Psoas muscle (tissue), 8 donors: ENCODE data around the gene U2AF1. TPM values are rescaled to one million over a fixed set of nuclear protein-coding genes. Genes with fewer than 3 reads are reported as not detected.
"Not testable (repeated sequence)": the region's sequence is repeated elsewhere in the genome, so short reads cannot be mapped to it uniquely, and the experiment has no call there.

Source experiments
- ATAC-seq, 4 donors: fragments of 200-7000 bp; cut with Tn5 transposase; one replicate each; pipeline ENCODE4 v1.9.1; 2020; ENCODE audit warnings: moderate library complexity in 3 of 4, mild to moderate bottlenecking in 2 of 4
- DNase-seq, 2 donors: peaks; one replicate each; pipeline ENCODE4 v3.0.0-alpha.2; 2020
- H3K27ac ChIP-seq: fragments of 200-600 bp; one replicate; pipeline ENCODE4 v1.8.0; 2022
- H3K27me3 ChIP-seq, 3 donors: fragments of 200-600 bp in 1 of 3; one replicate each; pipeline versions ENCODE4 v1.6.1 to v1.8.0; 2013 to 2022; ENCODE audit warnings: low read length in 2 of 3, mild to moderate bottlenecking in 2 of 3, moderate library complexity in 1 of 3; ENCODE audit not compliant: insufficient read depth in 3 of 3
- H3K36me3 ChIP-seq, 2 donors: fragments of 200-600 bp in 1 of 2; one replicate each; pipeline versions ENCODE4 v1.6.1 to v1.8.0; 2013 to 2022; ENCODE audit warnings: low read depth in 1 of 2, mild to moderate bottlenecking in 1 of 2, moderate library complexity in 1 of 2; ENCODE audit not compliant: insufficient read depth in 1 of 2
- H3K4me1 ChIP-seq: fragments of 200-600 bp; one replicate; pipeline ENCODE4 v1.8.0; 2022
- H3K4me3 ChIP-seq: fragments of 200-600 bp; one replicate; pipeline ENCODE4 v1.8.0; 2022; ENCODE audit warnings: mild to moderate bottlenecking
- H3K9me3 ChIP-seq: fragments of 200-600 bp; one replicate; pipeline ENCODE4 v1.8.0; 2022
- WGBS, 3 donors: extraction: QIAGEN DNeasy Blood & Tissue Kit; methylation state at CpG; one replicate each; pipeline versions ENCODE4 v1.1.6 to v1.1.7; 2013; 5-methylcytosine and 5-hydroxymethylcytosine counted together
- intact Hi-C, 2 donors: fragments of 100-400 bp; cut with DNase I; formaldehyde crosslinking; loops; one replicate each; pipeline versions ENCODE4 v1.11.0 to v1.14.2; 2022
- polyA plus RNA-seq, 3 donors: library from polyadenylated mRNA; stranded (reverse); fragments of 200-250 nt; gene quantifications; one replicate each; pipeline ENCODE4 v1.2.3, GENCODE V29; 2013
- total RNA-seq, 4 donors: library from RNA; stranded (reverse); fragmentation: NEBNext Ultra II Directional in 2 of 4; extraction: Animal tissue kit (Norgen Biotek cat#: 25700) in 2 of 4; gene quantifications; one replicate each; pipeline versions ENCODE4 v1.2.1 to v1.2.4, GENCODE V29; 2021 to 2023
- donor health status: healthy with polysubstance abuse.
- donor health status: DM: no; HTN: no; CAD: no; lungs with moderate emphysema.
- donor health status: Bipolar disorder and iron deficiency.
- donor health status: healthy.
- donor health status: DM: yes; HTN: yes; CAD: no.
- donor health status: DM: no; HTN: no; CAD: no.
- donor health status: DM: no; HTN: no; CAD: no.
- donor health status: DM: yes; HTN: yes; CAD: no.

Gene U2AF1
- total and polyA plus RNA-seq, 7 donors: 4.9 to 98.7 (median 14.4) TPM

DNA sequence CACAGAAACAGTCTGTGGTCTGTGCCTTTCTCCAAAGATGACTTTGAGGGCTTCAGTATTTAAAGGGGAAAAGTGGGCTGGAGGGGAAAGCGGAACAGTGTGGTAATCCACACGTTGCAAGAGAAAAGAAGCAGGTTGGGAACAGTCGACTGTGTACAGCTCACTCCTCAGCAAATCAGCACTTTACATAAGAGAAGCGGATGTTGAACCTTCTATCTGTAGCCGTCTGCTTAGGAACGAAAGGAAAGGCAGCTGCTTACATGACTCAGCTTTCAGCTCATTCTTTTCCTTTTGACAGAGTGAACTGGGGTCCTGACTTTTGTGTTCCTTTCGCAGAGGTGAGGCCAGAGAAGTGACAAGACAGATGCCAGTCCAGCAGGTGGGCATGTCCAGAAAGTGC lies 1.6 kb upstream of the U2AF1 start:
- intact Hi-C loops: not testable (repeated sequence)

DNA sequence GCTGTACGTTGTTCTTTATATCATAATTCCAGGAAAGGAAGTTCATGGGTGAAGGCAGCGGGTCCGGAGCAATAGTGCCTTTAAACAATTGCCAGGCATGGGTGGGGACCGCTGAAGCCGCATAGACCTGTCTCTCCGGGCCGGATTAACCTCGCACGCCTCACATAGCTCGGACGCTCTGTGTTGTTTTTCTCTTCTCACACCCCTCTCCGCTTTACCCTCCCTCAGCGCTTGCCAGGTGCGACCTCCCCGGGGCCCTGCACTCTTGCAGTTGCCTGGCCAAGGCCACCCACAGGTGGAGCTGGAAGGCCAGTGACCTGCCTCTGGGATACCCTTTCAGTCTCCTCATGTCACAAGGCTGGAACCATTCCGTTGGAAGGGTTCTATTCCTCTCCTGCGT lies 807 bp upstream of the U2AF1 start:
- intact Hi-C loops, H3K9me3 ChIP-seq, DNase-seq, H3K36me3 ChIP-seq, H3K27me3 ChIP-seq, H3K4me1 ChIP-seq, H3K4me3 ChIP-seq, H3K27ac ChIP-seq: not testable (repeated sequence)
- WGBS, 3 donors: no CpG with 5 or more reads among the region's 17 CpGs
- ATAC-seq: peak in 2 of 4 donors; percentile 11 to 29

More for the DNA sequence above, 1.6 kb upstream of the U2AF1 start:
- H3K4me3 ChIP-seq, H3K27me3 ChIP-seq, H3K9me3 ChIP-seq, DNase-seq, H3K27ac ChIP-seq, H3K4me1 ChIP-seq, H3K36me3 ChIP-seq, ATAC-seq: not testable (repeated sequence)
- no CpG with 5 or more reads among the region's 7 CpGs for WGBS, 3 donors

DNA sequence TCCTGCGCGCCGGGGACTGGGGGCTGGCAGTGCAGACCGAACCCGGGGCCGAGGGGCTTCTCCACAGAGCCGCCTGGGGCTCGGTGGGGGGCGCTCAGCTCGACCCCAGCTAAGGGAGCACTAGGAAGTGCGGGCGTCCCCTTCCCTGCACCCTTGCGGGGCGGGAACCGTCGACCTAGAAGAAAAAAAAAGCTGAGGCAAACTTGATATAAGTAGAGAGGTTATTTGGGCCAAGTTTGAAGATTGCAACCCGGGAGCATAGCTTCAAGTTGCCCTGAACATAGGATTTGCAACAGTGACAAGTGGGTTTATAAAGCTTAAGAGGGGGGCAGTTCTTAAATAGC lies 396 bp upstream of the U2AF1 start:
- H3K9me3 ChIP-seq, intact Hi-C loops, H3K4me1 ChIP-seq, H3K27me3 ChIP-seq, H3K4me3 ChIP-seq, ATAC-seq, H3K27ac ChIP-seq, DNase-seq, H3K36me3 ChIP-seq: not testable (repeated sequence)
- WGBS, 3 donors: no CpG with 5 or more reads among the region's 17 CpGs

DNA sequence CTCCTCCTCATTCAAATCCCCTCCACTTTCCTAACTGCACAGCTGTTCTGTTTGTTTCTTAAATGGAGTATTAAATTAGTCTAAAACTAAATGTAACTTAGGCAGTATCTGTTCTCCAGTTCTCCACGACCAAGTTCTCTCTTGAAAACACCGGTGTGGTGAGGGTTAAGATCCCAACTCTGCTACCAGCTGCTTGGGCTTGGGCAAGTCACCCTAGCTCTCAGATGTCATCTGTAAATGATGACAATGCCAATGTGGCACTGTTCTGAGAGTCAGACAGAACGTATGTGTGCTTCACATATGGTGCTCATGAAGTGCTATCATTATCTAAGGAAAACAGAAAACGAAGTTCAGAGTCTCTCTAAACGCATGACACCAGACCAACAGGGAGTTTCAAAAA lies 2.7 kb downstream of the U2AF1 start:
- WGBS, 3 donors: 23 to 33% (median 26%) methylated on average over 2 of the region's 5 CpGs
- ATAC-seq: peak; percentile 42 to 60 (median 49)
- H3K4me1 ChIP-seq, H3K27me3 ChIP-seq, H3K9me3 ChIP-seq, intact Hi-C loops, H3K36me3 ChIP-seq, DNase-seq: not testable (repeated sequence)
- Histone ChIP-seq H3K4me3 (peak overlapping the region; percentile 25), H3K27ac (peak overlapping the region; percentile 60)

DNA sequence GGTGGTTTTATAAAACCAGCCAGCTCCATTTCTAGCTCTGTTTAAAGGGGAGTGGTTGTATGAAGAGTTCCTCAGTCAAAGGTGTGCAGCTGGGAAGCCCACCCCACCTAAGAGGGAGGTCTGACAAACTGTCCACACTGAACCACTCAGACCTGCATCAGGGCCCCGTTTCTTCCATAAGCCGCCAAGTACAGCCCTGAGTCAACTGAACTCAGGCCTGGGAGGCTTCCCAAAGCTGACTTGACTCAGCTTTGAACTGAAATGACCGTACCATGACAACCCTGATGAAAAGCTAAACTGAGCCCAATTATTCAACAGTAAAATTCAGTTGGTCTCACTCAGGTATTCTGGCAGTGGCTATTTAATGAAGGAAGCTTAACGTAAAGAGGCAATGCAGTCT lies 5.1 kb downstream of the U2AF1 start:
- intact Hi-C loops, H3K36me3 ChIP-seq, H3K9me3 ChIP-seq, H3K4me1 ChIP-seq, DNase-seq, H3K27me3 ChIP-seq, H3K4me3 ChIP-seq, H3K27ac ChIP-seq: not testable (repeated sequence)
- peak; percentile 51 to 87 (median 66) for ATAC-seq
- WGBS, 3 donors: no CpG with 5 or more reads among the region's 4 CpGs

DNA sequence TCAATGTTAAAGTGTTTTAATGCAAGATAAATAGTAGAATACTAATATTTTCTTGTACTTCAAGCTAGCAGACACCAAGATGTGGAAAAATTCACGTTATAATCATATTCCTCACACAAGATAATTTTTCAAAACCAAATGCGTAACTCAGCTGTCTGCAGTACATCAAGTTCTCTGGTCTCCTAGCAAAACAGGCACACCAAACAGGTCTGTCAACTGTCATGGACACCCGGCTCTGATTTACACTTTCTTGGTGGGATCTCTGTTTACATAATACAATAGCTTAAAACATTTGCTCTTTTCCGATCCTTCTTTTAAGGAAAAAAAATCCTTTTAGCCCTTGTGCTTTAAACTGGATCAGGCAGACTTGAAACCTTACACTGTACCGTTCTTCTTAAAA lies 5.7 kb downstream of the U2AF1 start:
- DNase-seq, H3K9me3 ChIP-seq, H3K36me3 ChIP-seq, H3K27me3 ChIP-seq, intact Hi-C loops, ATAC-seq, H3K4me1 ChIP-seq, H3K27ac ChIP-seq, H3K4me3 ChIP-seq: not testable (repeated sequence)
- WGBS, 3 donors: no CpG with 5 or more reads among the region's 5 CpGs

DNA sequence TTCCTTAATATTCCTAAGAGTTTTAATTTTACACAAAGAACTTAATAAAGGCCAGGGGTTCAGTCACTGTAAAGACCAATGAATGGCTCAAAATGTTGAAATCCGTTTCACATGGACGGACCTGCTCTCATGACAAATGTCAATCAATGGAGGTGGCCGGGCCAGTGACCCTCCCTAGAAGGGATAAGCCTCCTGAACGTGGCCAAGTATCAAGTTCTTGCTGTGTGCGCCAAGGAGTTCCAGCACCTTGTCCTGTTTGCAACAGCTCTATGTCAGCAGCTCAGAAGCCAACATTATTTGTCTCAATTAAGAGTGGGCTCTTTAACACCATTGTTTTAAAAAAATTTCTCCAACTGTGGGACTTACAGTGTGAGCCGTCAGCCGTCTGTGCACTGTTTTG lies 6.4 kb downstream of the U2AF1 start:
- H3K4me3 ChIP-seq, H3K27me3 ChIP-seq, H3K4me1 ChIP-seq, intact Hi-C loops, H3K27ac ChIP-seq, H3K36me3 ChIP-seq, DNase-seq, H3K9me3 ChIP-seq: not testable (repeated sequence)
- peak; percentile 62 to 86 (median 78) for ATAC-seq
- WGBS, 3 donors: no CpG with 5 or more reads among the region's 7 CpGs

DNA sequence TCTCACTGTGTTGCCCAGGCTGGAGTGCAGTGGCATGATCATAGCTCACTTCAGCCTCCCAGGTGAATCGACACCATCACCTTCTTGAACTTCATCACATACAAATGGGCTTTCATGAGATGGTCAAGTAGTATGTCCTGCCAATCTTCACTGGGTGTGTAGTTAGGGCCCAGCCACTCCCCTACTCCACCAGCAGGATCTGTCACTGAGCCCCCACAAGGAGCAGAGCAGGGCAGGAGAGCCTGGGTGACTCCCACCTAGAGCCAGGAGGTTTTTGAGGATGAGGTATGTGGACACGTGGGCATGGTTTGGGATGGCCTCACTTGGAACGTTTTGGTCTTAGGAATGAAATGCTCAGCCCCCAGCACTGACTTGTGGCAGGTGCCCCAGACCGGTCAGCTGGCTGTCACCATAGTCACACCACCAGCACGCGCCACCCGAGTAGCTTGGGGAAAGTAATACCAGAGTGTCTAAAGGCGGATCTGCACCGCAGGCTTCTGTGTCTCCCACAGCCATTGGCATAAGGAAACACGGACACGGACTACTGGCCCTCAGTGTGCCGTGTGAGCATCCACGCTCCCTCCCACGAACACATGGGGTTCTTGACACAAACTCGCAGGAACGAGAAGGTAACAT lies 15.3 kb downstream of the U2AF1 start:
- ATAC-seq: peak in 3 of 4 donors; percentile 40 to 62 (median 56)
- H3K4me3 ChIP-seq, DNase-seq, H3K4me1 ChIP-seq, H3K27me3 ChIP-seq, H3K36me3 ChIP-seq, intact Hi-C loops, H3K9me3 ChIP-seq, H3K27ac ChIP-seq: not testable (repeated sequence)
- no CpG with 5 or more reads among the region's 16 CpGs for whole genome bisulfite sequencing, 3 donors

DNA sequence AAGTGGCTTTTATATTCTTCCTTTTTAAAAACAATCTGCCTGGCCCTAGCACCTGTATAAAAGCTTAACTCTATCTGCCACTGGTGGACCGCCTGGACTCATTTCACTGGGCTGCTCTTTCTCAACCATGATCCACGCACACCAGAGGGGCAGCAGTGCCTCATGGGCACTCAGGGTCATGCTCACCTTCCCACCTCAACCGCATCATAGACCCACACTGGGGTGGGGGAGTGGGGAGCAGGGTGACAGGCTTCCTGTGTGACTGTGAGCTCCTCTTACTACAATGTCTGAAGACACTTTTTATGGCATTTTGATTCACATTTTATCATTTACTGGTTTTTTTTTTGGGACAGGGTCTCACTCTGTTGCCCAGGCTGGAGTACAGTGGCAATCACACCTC lies 16.4 kb downstream of the U2AF1 start:
- H3K9me3 ChIP-seq, H3K27me3 ChIP-seq, ATAC-seq, H3K4me1 ChIP-seq, H3K4me3 ChIP-seq, H3K27ac ChIP-seq, DNase-seq, intact Hi-C loops, H3K36me3 ChIP-seq: not testable (repeated sequence)
- WGBS, 3 donors: 69% methylated on average over 1 of the region's 3 CpGs; no CpG with 5 or more reads in 2 of the 3 donors

DNA sequence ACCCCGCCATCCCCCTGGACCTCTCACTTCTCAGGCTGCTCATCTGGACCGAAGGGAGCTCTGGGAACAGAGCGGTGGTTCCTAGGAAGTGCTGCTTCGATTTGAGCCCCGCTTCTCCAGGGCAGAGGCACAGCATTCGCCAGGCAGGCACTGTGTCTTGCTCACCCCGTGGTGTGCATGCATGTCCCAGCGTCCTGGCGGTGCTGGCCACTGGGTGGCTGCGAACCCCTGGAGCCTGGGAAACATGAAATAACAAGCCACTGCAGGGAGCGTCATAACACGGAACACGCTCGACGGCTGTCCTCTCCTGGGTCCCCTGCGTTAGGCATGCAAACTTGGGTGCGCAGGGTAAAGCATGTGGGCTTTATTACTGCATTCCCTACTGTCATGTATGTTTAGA lies 17.9 kb downstream of the U2AF1 start:
- WGBS, 3 donors: no CpG with 5 or more reads among the region's 17 CpGs
- H3K4me3 ChIP-seq, intact Hi-C loops, H3K27me3 ChIP-seq, H3K4me1 ChIP-seq, H3K9me3 ChIP-seq, H3K27ac ChIP-seq, ATAC-seq, DNase-seq, H3K36me3 ChIP-seq: not testable (repeated sequence)

DNA sequence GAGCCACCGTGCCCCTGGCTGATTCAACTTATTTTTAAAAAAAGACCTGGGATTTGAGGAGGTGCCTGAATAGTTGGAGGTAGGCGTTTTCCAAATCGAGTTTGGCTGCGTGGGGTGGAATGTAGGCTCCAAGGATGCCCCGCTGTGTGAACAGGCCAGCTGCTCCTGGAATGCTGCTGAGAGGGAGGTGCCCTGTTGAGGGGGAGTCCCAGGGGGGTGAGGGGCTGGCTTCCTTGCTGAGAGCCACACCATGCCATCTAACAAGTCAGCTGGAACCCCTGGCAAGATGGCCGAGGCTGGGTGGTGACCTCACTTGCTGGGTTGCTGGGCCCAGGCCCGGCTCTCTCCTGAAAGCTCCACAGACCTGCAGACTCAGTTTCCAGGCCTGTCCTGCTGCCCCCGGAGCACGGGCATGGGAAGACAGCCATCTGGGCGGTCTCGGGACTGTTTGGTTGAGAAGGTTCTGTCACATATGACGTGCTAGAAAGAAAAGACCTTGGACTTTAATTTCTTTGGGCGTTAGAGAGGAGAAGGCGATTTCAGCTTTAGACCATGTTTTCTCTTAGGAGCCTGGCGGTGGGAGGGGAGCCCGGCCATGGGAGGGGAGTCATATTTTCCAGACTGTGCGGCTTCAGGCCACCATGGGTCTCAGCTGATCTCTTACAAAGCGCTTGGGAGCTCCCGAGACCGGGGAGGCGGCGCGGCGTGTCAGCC lies 24.6 kb downstream of the U2AF1 start:
- H3K4me1 ChIP-seq, intact Hi-C loops, H3K4me3 ChIP-seq, ATAC-seq, DNase-seq, H3K9me3 ChIP-seq, H3K36me3 ChIP-seq, H3K27me3 ChIP-seq, H3K27ac ChIP-seq: not testable (repeated sequence)
- whole genome bisulfite sequencing, 3 donors: no CpG with 5 or more reads among the region's 24 CpGs
